Measurements from ENCODE around the gene TH.
"Not testable (repeated sequence)": the region's sequence is repeated elsewhere in the genome, so short reads cannot be mapped to it uniquely, and the experiment has no call there.

Gene TH

DNA sequence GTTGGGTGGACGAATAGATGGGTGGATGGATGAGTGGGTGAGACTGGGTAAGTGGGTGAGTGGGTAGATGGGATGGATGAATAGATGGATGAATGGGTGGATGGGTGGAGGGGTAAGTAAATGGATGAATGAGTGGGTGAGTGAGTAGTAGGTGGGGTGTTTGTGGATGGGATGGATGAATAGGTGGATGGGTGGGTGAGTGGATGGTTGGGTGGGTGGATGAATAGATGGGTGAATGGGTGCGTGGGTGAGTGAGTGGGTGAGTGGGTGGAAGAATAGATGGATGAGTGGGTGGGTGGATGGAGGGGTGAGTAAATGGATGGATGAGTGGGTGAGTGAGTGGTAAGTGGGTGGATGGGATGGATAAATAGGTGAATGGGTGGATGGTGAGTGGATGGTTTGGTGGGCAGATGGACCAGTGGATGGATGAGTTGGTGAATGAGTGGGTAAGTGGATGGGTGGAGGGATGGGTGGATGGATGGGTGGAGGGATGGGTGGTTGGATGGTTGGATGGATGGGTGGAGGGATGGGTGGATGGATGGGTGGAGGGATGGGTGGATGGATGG, 45.0 kb downstream of the TH start:
- ChIA-PET CTCF (no interaction called here), POLR2A (no interaction called here)

DNA sequence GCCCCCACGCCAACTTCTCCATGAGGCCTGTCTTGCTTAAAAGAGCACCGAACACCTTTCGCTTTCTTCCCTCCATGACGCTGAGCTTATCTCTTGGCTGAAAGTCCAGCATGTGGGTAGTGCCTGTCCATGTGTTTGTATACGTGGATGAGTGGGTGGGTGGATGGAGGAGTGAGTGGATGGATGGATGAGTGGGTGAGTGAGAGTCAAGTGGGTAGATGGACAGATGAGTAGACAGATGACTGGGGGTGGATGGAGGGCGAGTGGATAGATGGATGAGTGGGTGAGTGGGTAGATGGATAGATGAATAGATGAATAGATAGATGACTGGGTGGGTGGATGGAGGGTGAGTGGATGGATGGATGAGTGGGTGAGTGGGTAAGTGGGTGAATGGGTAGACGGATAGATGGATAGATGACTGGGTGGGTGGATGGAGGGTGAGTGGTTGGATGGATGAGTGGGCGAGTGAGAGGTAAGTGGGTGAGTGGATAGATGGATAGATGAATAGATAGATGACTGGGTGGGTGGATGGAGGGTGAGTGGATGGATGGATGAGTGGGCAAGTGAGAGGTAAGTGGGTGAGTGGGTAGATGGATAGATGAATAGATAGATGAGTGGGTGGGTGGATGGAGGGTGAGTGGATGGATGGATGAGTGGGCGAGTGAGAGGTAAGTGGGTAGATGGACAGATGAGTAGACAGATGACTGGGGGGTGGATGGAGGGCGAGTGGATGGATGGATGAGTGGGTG, 46.7 kb downstream of the TH start:
- POLR2A ChIA-PET, CTCF ChIA-PET: not testable (repeated sequence)

More for the DNA sequence above, 45.0 kb downstream of the TH start:
- TF ChIP-seq SP1 (IDR thresholded peaks at IDR 0.05) = no peak
- no peak for TF ChIP-seq L3MBTL2 (conservative IDR thresholded peaks at IDR 0.05)
- TF ChIP-seq SUZ12 (IDR thresholded peaks at IDR 0.05) = no peak
- TF ChIP-seq FOXM1 (IDR thresholded peaks at IDR 0.05; ENCODE audit: borderline replicate concordance) = no peak
- TF ChIP-seq TARDBP (IDR thresholded peaks at IDR 0.05) = no peak
- TF ChIP-seq, protein P1, sequence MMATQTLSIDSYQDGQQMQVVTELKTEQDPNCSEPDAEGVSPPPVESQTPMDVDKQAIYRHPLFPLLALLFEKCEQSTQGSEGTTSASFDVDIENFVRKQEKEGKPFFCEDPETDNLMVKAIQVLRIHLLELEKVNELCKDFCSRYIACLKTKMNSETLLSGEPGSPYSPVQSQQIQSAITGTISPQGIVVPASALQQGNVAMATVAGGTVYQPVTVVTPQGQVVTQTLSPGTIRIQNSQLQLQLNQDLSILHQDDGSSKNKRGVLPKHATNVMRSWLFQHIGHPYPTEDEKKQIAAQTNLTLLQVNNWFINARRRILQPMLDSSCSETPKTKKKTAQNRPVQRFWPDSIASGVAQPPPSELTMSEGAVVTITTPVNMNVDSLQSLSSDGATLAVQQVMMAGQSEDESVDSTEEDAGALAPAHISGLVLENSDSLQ (IDR thresholded peaks at IDR 0.05) = no peak
- TF ChIP-seq ARNT (IDR thresholded peaks at IDR 0.05) = no peak
- DNase-seq (ENCODE audit: extremely low spot score) = no peak

DNA sequence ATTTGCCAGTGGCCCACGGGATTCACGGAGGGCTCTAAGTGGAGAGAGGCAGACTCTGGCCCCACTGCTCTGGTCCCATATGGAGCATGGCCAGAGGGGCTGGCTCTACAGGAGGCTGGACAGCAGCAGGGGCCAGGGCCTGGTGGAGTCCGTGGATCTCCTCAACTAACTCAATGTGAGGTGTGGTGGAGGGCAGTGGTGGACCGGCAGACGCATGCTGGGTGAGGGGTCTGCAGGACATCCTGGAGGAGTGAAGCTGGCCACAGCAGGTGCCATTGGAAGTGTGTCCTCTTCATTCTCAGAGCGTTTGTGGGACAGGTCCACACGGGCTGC, 48.0 kb downstream of the TH start:
- TF ChIP-seq SUZ12 (IDR thresholded peaks at IDR 0.05) = no peak
- no peak for TF ChIP-seq L3MBTL2 (conservative IDR thresholded peaks at IDR 0.05)
- TF ChIP-seq ARNT (IDR thresholded peaks at IDR 0.05) = no peak
- no peak for TF ChIP-seq FOXK2 (IDR thresholded peaks at IDR 0.05)
- no peak for TF ChIP-seq LEF1 (IDR thresholded peaks at IDR 0.05; ENCODE audit: borderline replicate concordance)
- CTCF ChIA-PET = no interaction called here
- POLR2A ChIA-PET = no interaction called here
- no peak for DNase-seq (ENCODE audit: extremely low spot score)

More for the DNA sequence above, 46.7 kb downstream of the TH start:
- not testable (repeated sequence) for DNase-seq (ENCODE audit: extremely low spot score)

- POLR2A ChIA-PET = no interaction called here
- DNase-seq (ENCODE audit: extremely low spot score) = no peak
- CTCF ChIA-PET = no interaction called here
- TF ChIP-seq FOXK2 (IDR thresholded peaks at IDR 0.05) (no peak), FOXA1 (IDR thresholded peaks at IDR 0.05) (no peak), BHLHE40 (IDR thresholded peaks at IDR 0.05; ENCODE audit: borderline replicate concordance) (no peak), SUZ12 (IDR thresholded peaks at IDR 0.05) (no peak), TARDBP (IDR thresholded peaks at IDR 0.05) (no peak)
Observed at GRCh38 chr11:2122907-2123627, 48.5 kb downstream of the TH start.

DNA sequence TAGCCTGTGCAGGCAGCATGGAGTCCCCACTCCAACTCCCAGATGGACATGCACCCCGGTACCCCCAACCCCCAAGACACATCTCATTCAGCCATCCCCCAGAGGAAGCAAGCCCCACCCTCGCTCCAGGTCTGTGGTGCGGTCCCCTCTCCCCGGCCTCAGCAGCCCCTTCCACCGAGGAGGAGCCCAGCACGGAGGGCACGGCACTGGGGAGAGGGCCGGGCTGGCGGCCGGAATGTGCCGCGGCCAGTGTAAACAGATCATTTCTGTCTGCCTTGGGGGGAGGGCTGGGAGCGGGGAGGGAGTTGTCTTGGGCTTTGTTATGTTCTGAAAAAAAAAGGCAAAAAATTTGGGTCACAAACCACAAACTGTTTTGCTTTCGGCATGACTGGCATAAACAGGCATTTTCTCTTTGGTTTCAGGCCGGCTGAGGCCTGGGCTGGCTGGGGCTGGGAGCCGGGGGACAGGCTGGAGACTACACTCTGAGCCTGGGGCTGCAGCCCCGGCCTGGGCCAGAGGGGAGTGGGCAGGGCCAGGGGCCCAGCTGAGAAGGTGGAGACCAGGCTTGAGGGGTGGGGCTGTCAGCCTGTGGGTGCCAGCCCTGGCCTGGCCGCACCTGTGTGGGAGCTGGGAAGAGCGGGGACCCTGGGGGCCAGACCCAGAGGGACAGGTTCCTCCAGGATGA, 49.3 kb downstream of the TH start:
- no peak for DNase-seq (ENCODE audit: extremely low spot score)
- ChIA-PET CTCF (no interaction called here), POLR2A (no interaction called here)
- no peak for TF ChIP-seq HDGF (IDR thresholded peaks at IDR 0.05; ENCODE audit: borderline replicate concordance)
- TF ChIP-seq L3MBTL2 (conservative IDR thresholded peaks at IDR 0.05) = no peak
- TF ChIP-seq FOXM1 (IDR thresholded peaks at IDR 0.05; ENCODE audit: borderline replicate concordance) = no peak
- TF ChIP-seq ZNF384 (IDR thresholded peaks at IDR 0.05) = no peak
- no peak for TF ChIP-seq TARDBP (IDR thresholded peaks at IDR 0.05)
- no peak for TF ChIP-seq ARNT (IDR thresholded peaks at IDR 0.05)
- TF ChIP-seq FOXK2 (IDR thresholded peaks at IDR 0.05) = no peak

DNA sequence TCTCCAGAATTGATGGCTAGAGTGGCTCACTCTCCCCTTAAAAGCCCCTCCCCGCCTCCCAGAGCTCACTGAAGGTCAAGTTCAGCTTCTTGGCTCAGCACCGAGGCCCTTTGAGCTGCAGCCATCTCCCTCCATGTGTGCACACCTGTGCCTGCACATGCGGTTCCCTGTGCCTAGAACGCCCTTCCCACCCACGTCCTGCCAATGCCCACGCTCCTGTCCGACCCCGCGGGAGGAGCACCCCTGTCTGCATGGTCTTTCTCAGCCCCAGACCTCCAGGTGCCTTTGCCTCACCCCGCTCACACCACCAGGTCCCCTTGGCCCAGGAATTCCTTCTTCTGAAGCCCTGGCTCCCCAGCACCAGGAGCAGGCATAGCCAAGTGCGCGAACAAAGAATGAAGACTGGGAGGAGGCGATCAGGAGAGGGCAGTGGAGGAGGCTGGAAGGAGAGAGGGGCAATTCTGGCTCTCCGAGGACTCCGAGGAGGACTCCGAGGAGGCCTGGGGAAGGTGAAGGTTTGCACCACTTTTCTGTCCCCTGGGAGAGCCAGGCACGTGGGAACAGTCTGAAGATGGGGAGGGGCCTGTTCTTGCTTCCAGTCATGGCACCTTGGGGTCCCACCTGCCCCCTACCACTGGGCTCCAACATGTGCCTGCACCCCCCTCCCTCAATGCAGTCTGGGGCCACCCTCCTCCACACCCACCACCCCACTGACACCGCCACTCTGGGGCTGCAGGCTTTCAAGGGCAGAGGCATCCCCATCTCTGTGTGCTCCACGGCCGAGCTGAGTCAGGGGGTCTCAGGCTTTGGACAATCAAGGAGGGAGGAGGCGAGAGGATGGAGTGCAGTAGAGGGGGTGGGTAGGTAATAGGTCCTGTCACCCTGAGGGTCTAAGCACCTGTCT, 50.1 kb downstream of the TH start:
- no peak for DNase-seq (ENCODE audit: extremely low spot score)
- TF ChIP-seq ARNT (IDR thresholded peaks at IDR 0.05) (no peak), L3MBTL2 (conservative IDR thresholded peaks at IDR 0.05) (no peak), LEF1 (IDR thresholded peaks at IDR 0.05; ENCODE audit: borderline replicate concordance) (no peak), ELF4 (IDR thresholded peaks at IDR 0.05) (no peak)
- CTCF ChIA-PET = interaction anchor here (1.9 kb wide), 1 partner anchor 30 kb away, joined by 6 read pairs; no protein-coding TSS in a partner anchor
- POLR2A ChIA-PET = no interaction called here

DNA sequence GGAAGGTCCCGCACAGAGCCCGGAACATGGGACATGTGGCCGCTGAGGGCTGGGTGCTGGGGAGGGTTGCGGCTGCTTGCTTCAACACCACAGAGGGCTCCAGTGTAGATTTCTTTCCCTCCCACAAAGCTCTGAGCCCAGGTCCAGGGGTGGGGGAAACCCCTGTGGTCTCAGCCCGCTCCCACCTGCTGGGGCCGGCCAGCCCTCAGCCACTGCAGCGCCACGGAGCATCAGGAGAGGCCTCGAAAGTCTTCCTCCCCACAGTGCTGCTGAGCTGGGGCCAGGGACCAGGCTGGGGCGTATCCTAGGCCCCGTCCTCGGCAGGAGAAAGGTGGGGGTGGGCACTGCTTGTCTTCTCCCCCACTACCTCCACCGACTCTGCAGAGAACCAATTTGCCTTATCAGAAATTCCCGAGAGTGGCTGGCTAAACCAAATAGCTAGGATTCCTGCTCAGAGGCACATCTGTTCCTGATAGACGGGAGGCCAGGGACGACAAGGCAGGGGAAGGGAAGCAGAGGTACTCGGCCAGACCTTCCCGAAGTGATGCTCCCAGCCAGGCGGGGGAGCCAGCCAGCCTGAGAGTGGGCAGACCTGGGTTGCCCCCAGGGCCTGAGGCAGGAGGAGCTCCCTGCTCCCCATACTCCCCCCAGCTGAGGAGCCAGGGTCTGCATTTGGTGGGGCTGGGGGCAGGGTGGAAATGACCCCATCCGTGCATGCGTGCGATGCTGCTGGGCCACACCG, 51.1 kb downstream of the TH start:
- POLR2A ChIA-PET = no interaction called here
- CTCF ChIA-PET = interaction anchor here (1.9 kb wide), 1 partner anchor 31 kb away, joined by 6 read pairs; no protein-coding TSS in a partner anchor

More for the DNA sequence above, 51.1 kb downstream of the TH start:
- no peak for DNase-seq (ENCODE audit: extremely low spot score)
- TF ChIP-seq SP1 (IDR thresholded peaks at IDR 0.05) (no peak), L3MBTL2 (conservative IDR thresholded peaks at IDR 0.05) (no peak), LEF1 (IDR thresholded peaks at IDR 0.05; ENCODE audit: borderline replicate concordance) (no peak), ARNT (IDR thresholded peaks at IDR 0.05) (no peak), SUZ12 (IDR thresholded peaks at IDR 0.05) (no peak), CTBP1 (IDR thresholded peaks at IDR 0.05; ENCODE audit: borderline replicate concordance) (no peak), FOXM1 (IDR thresholded peaks at IDR 0.05; ENCODE audit: borderline replicate concordance) (no peak), FOXA1 (IDR thresholded peaks at IDR 0.05) (no peak), FOXK2 (IDR thresholded peaks at IDR 0.05) (no peak), ZNF384 (IDR thresholded peaks at IDR 0.05) (no peak), BHLHE40 (IDR thresholded peaks at IDR 0.05; ENCODE audit: borderline replicate concordance) (no peak), ELF4 (IDR thresholded peaks at IDR 0.05) (no peak), NFRKB (IDR thresholded peaks at IDR 0.05) (no peak), HDGF (IDR thresholded peaks at IDR 0.05; ENCODE audit: borderline replicate concordance) (no peak), TARDBP (IDR thresholded peaks at IDR 0.05) (no peak)
- TF ChIP-seq, protein P1 (IDR thresholded peaks at IDR 0.05) = no peak

Data from HEK293T (cell line).